ENCODE measurements around the gene ACAD9.
"Not testable (repeated sequence)": the region's sequence is repeated elsewhere in the genome, so short reads cannot be mapped to it uniquely, and the experiment has no call there.

The ACAD9 gene

DNA sequence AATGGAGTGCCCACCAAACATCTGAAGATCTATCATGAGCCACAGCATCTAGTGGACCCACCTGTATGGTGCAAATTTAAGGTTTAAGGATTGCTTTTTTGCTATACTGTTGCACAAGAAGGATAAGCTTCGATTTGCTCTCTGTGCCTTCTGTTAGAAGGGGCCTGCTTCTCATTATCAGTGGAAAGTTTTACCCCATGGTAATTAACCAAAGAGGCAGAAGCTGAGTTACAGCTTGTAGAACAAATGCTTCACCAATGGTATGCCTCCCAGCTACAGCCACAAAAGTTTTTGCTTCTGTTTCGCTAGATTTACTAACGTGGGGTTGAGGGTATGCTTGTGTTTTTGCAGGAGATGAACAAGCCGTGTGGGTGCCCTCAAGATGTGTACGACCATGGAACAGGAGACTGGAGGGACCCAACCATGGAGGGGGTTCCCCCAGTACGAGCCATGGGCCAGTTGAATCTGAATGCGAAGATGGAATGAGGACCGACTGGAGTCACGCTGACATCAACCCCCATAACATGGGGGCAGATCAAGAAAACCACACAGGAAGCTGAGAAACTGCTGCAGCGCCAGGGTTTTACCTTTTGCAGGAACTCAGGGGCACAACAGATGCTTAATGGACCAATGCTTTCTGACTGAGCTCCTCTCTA, 43.5 kb downstream of the ACAD9 start:
- Histone ChIP-seq H3K4me3 (ENCODE audit: low read depth, low read length) (no peak overlapping the region), H3K4me1 (no peaks in the 10 kb centered on the region), H3K36me3 (peaks cover 7% of the 10 kb centered on the region), H3K9me3 (peaks cover 18% of the 10 kb centered on the region), H3K27me3 (no peaks in the 10 kb centered on the region)
- DNase-seq = no peak
- no peak for TF ChIP-seq CTCF (IDR thresholded peaks at IDR 0.05; ENCODE audit: low read depth, low read length)

- Histone ChIP-seq H3K4me1 (no peaks in the 10 kb centered on the region), H3K4me3 (ENCODE audit: low read depth, low read length) (no peak overlapping the region), H3K9me3 (peaks cover 18% of the 10 kb centered on the region), H3K27me3 (no peaks in the 10 kb centered on the region), H3K36me3 (peaks cover 7% of the 10 kb centered on the region)
- no peak for DNase-seq
- TF ChIP-seq CTCF (IDR thresholded peaks at IDR 0.05; ENCODE audit: low read depth, low read length) = no peak
Measured at GRCh38 chr3:128923576-128923975, 44.2 kb downstream of the ACAD9 start.

DNA sequence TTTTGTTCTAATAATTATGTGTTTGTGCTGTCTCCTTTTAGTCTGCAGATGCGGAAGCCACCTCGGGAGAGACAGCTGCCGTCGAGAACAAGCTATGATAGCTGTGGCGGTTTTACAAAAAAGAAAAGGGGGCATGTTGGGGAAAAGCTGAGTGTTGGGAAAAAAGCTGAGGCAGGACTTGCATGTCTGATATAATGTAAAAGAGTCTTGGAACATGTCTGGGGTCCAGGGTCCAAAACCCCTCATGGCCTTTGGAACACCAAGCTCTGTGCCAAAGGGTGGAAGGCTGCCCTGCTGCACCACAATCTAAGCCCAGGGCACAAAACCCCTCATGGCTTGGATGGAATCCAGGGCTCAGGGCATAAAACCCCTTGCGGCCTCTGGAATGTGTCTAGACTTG, 44.6 kb downstream of the ACAD9 start:
- not testable (repeated sequence) for H3K27me3 ChIP-seq; H3K36me3 ChIP-seq; DNase-seq; H3K4me1 ChIP-seq; H3K4me3 ChIP-seq (ENCODE audit: low read depth, low read length)
- peaks cover 18% of the 10 kb centered on the region for H3K9me3 ChIP-seq

GRCh38 chr3:128929364-128929763, 49.9 kb downstream of the ACAD9 start:
- DNase-seq = no peak
- no peaks in the 10 kb centered on the region for H3K36me3 ChIP-seq
- H3K9me3 ChIP-seq = peaks cover 5% of the 10 kb centered on the region
- no peak for TF ChIP-seq CTCF (IDR thresholded peaks at IDR 0.05; ENCODE audit: low read depth, low read length)
- no peaks in the 10 kb centered on the region for H3K4me1 ChIP-seq
- peaks cover 22% of the 10 kb centered on the region for H3K27me3 ChIP-seq
- no peak overlapping the region for H3K4me3 ChIP-seq (ENCODE audit: low read depth, low read length)

DNA sequence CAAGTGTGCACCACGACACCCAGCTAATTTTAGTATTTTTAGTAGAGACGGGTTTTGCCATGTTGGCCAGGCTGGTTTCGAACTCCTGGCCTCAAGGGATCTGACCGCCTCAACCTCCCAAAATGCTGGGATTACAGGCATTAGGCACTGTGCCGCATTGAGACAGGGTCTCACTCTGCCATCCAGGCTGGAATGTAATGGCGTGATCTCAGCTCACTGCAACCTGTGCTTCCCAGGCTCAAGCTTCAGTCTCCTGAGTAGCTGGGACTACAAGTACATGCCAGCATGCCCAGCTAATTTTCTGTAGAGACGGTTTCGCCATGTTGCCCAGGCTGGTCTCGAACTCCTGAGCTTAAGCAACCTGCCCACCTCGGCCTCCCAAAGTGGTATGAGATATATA, 51.6 kb downstream of the ACAD9 start:
- no peak for TF ChIP-seq CTCF (IDR thresholded peaks at IDR 0.05; ENCODE audit: low read depth, low read length)
- H3K4me1 ChIP-seq = no peaks in the 10 kb centered on the region
- DNase-seq = no peak
- no peaks in the 10 kb centered on the region for H3K36me3 ChIP-seq
- peaks cover 33% of the 10 kb centered on the region for H3K27me3 ChIP-seq
- no peaks in the 10 kb centered on the region; the same call in 1 of the 2 replicates for H3K9me3 ChIP-seq
- H3K4me3 ChIP-seq (ENCODE audit: low read depth, low read length) = no peak overlapping the region

- Histone ChIP-seq H3K36me3 (no peaks in the 10 kb centered on the region), H3K9me3 (no peaks in the 10 kb centered on the region; the same call in 1 of the 2 replicates), H3K27me3 (peaks cover 38% of the 10 kb centered on the region), H3K4me1 (no peaks in the 10 kb centered on the region), H3K4me3 (ENCODE audit: low read depth, low read length) (no peak overlapping the region)
- TF ChIP-seq CTCF (IDR thresholded peaks at IDR 0.05; ENCODE audit: low read depth, low read length) = no peak
- DNase-seq = no peak
Measured at GRCh38 chr3:128932516-128933212, 53.2 kb downstream of the ACAD9 start.
